ENCODE data around the gene METRNL.

DNA sequence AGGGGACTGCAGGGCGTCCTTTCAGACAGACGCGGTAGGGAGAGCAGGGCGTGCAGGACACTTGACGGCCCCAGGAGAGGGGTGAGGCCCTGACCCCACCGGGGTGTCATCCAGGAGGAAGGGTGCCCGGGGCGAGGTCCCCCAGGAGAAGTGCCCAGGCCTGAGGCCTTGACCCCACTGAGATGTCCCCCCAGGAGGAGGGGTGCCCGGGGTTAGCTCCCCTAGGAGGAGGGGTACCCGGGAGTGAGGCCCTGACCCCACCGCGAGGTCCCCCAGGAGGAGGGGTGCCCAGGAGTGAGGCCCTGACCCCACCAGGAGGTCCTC is 27.2 kb upstream of the METRNL start:
- TF ChIP-seq, protein P1, sequence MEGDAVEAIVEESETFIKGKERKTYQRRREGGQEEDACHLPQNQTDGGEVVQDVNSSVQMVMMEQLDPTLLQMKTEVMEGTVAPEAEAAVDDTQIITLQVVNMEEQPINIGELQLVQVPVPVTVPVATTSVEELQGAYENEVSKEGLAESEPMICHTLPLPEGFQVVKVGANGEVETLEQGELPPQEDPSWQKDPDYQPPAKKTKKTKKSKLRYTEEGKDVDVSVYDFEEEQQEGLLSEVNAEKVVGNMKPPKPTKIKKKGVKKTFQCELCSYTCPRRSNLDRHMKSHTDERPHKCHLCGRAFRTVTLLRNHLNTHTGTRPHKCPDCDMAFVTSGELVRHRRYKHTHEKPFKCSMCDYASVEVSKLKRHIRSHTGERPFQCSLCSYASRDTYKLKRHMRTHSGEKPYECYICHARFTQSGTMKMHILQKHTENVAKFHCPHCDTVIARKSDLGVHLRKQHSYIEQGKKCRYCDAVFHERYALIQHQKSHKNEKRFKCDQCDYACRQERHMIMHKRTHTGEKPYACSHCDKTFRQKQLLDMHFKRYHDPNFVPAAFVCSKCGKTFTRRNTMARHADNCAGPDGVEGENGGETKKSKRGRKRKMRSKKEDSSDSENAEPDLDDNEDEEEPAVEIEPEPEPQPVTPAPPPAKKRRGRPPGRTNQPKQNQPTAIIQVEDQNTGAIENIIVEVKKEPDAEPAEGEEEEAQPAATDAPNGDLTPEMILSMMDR (IDR thresholded peaks at IDR 0.05; ENCODE audit: low read depth, low read length, poor library complexity, severe bottlenecking), result no peak
- no peak for TF ChIP-seq EZH2phosphoT487 (IDR thresholded peaks at IDR 0.05; ENCODE audit: borderline replicate concordance, low read length)
